K562 (cell line): ENCODE data around the gene UBE2G2. TPM values are rescaled to one million over a fixed set of nuclear protein-coding genes. Genes with fewer than 3 reads are reported as not detected.

Experiments
- ARID3A ChIP-seq: IDR thresholded peaks from 2 replicates; pipeline ENCODE4 v1.6.1; 2012; ENCODE audit warnings: low read depth, low read length, improper control_type of control experiment, borderline replicate concordance
- BRD4 ChIP-seq: fragments of 200-600 bp; sonication (generic); IDR thresholded peaks from 2 replicates; pipeline ENCODE4 v1.6.1; 2017; ENCODE audit warnings: inconsistent platforms
- CHCHD3 ChIP-seq: fragments of 250-450 bp; sonication (Bioruptor Pico); IDR thresholded peaks from 2 replicates; pipeline ENCODE4 v2.1.2; 2022; ENCODE audit warnings: mild to moderate bottlenecking
- CXXC5 ChIP-seq: fragments of 250-450 bp; sonication (Bioruptor Pico); IDR thresholded peaks from 2 replicates; pipeline ENCODE4 v1.8.0; 2022; ENCODE audit warnings: inconsistent platforms, mild to moderate bottlenecking, moderate library complexity
- IFI16 ChIP-seq: fragments of 250-450 bp; sonication (Bioruptor Pico); IDR thresholded peaks from 2 replicates; pipeline ENCODE4 v2.1.2; 2022; ENCODE audit warnings: mild to moderate bottlenecking, inconsistent platforms
- KLF13 ChIP-seq: fragments of 450-650 bp; IDR thresholded peaks from 2 replicates; pipeline ENCODE4 v1.6.1; 2016; ENCODE audit warnings: missing genetic modification characterization, low read depth, mild to moderate bottlenecking, missing compliant biosample characterization, moderate library complexity, borderline replicate concordance
- MTF1 ChIP-seq: fragments of 250-450 bp; sonication (Bioruptor Pico); IDR thresholded peaks from 2 replicates; pipeline ENCODE4 v1.9.0; 2021; ENCODE audit warnings: moderate library complexity, mild to moderate bottlenecking, inconsistent platforms, borderline replicate concordance
- NFXL1 ChIP-seq: fragments of 450-650 bp; formaldehyde crosslinking; IDR thresholded peaks from 2 replicates; pipeline ENCODE4 v1.4.0; 2021; ENCODE audit warnings: mild to moderate bottlenecking
- NUFIP1 ChIP-seq: fragments of 450-650 bp; IDR thresholded peaks from 2 replicates; pipeline ENCODE4 v1.6.1; 2018; ENCODE audit not compliant: partially characterized antibody
- POLR2B ChIP-seq: fragments of 450-650 bp; IDR thresholded peaks from 2 replicates; pipeline ENCODE4 v1.6.1; 2018; ENCODE audit warnings: low read depth; ENCODE audit not compliant: partially characterized antibody
- POLR2H ChIP-seq: IDR thresholded peaks from 2 replicates; pipeline ENCODE4 v1.6.1; 2016; ENCODE audit warnings: missing genetic modification characterization, low read depth, mild to moderate bottlenecking, control low read depth, missing compliant biosample characterization, moderate library complexity
- PTBP1 ChIP-seq: fragments of 200-400 bp; formaldehyde crosslinking; IDR thresholded peaks from 2 replicates; pipeline ENCODE4 v1.6.1; 2017; ENCODE audit warnings: low read depth, low read length
- SIX5 ChIP-seq, 2 experiments: IDR thresholded peaks; 2 replicates each; pipeline ENCODE4 v1.6.1; 2011; ENCODE audit warnings: low read length in 2 of 2, borderline replicate concordance in 1 of 2, low read depth in 1 of 2, mild to moderate bottlenecking in 1 of 2, moderate library complexity in 1 of 2; ENCODE audit not compliant: insufficient read depth in 1 of 2
- TCF15 ChIP-seq: fragments of 250-450 bp; sonication (Bioruptor Pico); IDR thresholded peaks from 2 replicates; pipeline ENCODE4 v1.8.0; 2022; ENCODE audit warnings: moderate library complexity, mild to moderate bottlenecking, inconsistent platforms
- XRCC4 ChIP-seq: IDR thresholded peaks from one replicate; pipeline ENCODE4 v1.6.1; 2011; ENCODE audit not compliant: insufficient read depth, insufficient read length; ENCODE audit errors: extremely low read depth
- ZC3H11A ChIP-seq: IDR thresholded peaks from 2 replicates; pipeline ENCODE4 v1.6.1; 2012; ENCODE audit warnings: low read depth, low read length, improper control_type of control experiment
- ZNF408 ChIP-seq: fragments of 250-450 bp; sonication (Bioruptor Pico); IDR thresholded peaks from 2 replicates; pipeline ENCODE4 v1.4.0; 2020; ENCODE audit warnings: low read depth, mild to moderate bottlenecking, moderate library complexity
- polyA plus RNA-seq, 8 experiments: library from polyadenylated mRNA; depleted of rRNA in 4 of 8; stranded (reverse) in 5 of 8; unstranded in 3 of 8; fragments of >200 nt; fragmentation: Nextera tagmentation in 2 of 8; fragmentation: Illumina TruSeq in 1 of 8; extraction: Ambion mirVana in 2 of 8; extraction: Trizol in 1 of 8; gene quantifications; 2 replicates each; pipeline versions ENCODE4 v1.2.1 to v1.2.3, GENCODE V29; 2011 to 2014; ENCODE audit warnings: inconsistent platforms in 1 of 8, missing spikeins in 1 of 8
- total RNA-seq, 7 experiments: library from RNA; depleted of rRNA in 6 of 7; stranded (reverse); fragments of >200 nt in 6 of 7; fragmentation: Illumina TruSeq in 2 of 7; extraction: Trizol in 2 of 7; gene quantifications; 2 replicates each; pipeline versions ENCODE4 v1.2.1 to v1.2.3, GENCODE V29; 2011 to 2021; ENCODE audit warnings: low replicate concordance in 1 of 7
- TF ChIP-seq, protein P1 (sequence below): fragments of 250-450 bp; sonication (Bioruptor Pico); IDR thresholded peaks from 2 replicates; pipeline ENCODE4 v1.8.0; 2022; ENCODE audit warnings: inconsistent platforms
- TF ChIP-seq, protein P2 (sequence below): fragments of 450-650 bp; IDR thresholded peaks from 2 replicates; pipeline ENCODE4 v1.6.1; 2014; ENCODE audit warnings: low read depth, mild to moderate bottlenecking, moderate library complexity, borderline replicate concordance
- TF ChIP-seq, protein P3 (sequence below): fragments of 250-450 bp; sonication (Bioruptor Pico); IDR thresholded peaks from 2 replicates; pipeline ENCODE4 v1.4.0; 2020; ENCODE audit warnings: mild to moderate bottlenecking

The UBE2G2 gene
- total and polyA plus RNA-seq, 9 of the 15 experiments (the other 6 are each of a cell fraction or from before 2014, with no cell fraction given): 47.5 to 225 (median 140) TPM

DNA sequence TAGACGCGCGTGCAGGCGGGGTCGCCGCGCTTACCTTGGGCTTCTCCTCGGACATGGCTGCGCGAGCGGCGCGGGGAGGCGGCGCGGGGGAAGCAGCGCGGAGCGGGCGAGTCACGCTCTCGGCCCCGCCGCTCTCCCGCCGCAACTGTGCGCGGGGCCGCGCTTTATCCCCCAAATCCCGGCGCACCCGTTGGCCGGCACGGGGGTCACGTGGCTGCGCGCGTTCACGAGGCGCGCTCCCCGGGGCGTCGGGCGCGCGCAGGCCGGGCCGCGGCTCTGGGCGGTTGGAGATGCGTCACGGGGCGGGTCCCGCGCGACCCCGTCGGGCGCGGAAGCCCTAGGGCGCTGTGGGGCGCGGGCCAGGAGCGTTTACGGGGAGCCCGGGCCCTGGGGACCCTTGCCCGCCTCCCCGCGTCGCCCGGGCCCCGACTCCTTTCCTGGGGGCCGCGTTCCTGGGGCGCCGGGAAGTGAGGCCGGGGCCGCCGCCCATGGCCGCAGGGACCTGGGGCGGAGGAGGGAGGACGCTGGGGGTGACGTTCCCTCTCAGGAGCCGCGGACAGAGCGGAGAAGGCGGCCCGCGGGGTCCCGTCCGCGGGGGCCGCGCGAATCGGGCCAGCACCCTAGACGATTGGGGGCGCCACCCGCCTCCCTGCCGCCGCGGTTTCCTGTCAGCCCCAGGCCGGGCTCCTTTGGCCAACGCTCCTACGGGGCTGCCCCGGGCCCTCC lies 16.5 kb upstream of the UBE2G2 start, which contains the start of gene SUMO3 (continued):
- peak; percentile 91 for TF ChIP-seq POLR2H (tag)
- TF ChIP-seq CHCHD3: no peak; the same call in 1 of the 2 replicates
- TF ChIP-seq CXXC5: peak; percentile 98
- peak; percentile 46; the same call in 1 of the 2 replicates for TF ChIP-seq BRD4
- TF ChIP-seq ARID3A: no peak
- TF ChIP-seq PTBP1: no peak
- no peak for TF ChIP-seq XRCC4
- peak; percentile 88; the same call in 1 of the 2 replicates for TF ChIP-seq KLF13 (tag)
- TF ChIP-seq NFXL1 (CRISPR knock-in tag): peak; percentile 81; the same call in 1 of the 2 replicates
- no peak for TF ChIP-seq NUFIP1
- TF ChIP-seq MTF1 (CRISPR knock-in tag): peak; percentile 75; the same call in 1 of the 2 replicates
- peak; percentile 60 for TF ChIP-seq POLR2B
- peak; percentile 93 for TF ChIP-seq TCF15
- TF ChIP-seq, protein P1, sequence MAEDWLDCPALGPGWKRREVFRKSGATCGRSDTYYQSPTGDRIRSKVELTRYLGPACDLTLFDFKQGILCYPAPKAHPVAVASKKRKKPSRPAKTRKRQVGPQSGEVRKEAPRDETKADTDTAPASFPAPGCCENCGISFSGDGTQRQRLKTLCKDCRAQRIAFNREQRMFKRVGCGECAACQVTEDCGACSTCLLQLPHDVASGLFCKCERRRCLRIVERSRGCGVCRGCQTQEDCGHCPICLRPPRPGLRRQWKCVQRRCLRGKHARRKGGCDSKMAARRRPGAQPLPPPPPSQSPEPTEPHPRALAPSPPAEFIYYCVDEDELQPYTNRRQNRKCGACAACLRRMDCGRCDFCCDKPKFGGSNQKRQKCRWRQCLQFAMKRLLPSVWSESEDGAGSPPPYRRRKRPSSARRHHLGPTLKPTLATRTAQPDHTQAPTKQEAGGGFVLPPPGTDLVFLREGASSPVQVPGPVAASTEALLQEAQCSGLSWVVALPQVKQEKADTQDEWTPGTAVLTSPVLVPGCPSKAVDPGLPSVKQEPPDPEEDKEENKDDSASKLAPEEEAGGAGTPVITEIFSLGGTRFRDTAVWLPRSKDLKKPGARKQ (CRISPR knock-in tag): no peak
- no peak for TF ChIP-seq SIX5 (IDR thresholded peaks at IDR 0.05; ENCODE audit: borderline replicate concordance in 1 of 2, insufficient read depth in 1 of 2, low read depth in 1 of 2, low read length in 2 of 2)
- TF ChIP-seq, protein P2, sequence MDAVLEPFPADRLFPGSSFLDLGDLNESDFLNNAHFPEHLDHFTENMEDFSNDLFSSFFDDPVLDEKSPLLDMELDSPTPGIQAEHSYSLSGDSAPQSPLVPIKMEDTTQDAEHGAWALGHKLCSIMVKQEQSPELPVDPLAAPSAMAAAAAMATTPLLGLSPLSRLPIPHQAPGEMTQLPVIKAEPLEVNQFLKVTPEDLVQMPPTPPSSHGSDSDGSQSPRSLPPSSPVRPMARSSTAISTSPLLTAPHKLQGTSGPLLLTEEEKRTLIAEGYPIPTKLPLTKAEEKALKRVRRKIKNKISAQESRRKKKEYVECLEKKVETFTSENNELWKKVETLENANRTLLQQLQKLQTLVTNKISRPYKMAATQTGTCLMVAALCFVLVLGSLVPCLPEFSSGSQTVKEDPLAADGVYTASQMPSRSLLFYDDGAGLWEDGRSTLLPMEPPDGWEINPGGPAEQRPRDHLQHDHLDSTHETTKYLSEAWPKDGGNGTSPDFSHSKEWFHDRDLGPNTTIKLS: peak; percentile 74
- TF ChIP-seq, protein P3, sequence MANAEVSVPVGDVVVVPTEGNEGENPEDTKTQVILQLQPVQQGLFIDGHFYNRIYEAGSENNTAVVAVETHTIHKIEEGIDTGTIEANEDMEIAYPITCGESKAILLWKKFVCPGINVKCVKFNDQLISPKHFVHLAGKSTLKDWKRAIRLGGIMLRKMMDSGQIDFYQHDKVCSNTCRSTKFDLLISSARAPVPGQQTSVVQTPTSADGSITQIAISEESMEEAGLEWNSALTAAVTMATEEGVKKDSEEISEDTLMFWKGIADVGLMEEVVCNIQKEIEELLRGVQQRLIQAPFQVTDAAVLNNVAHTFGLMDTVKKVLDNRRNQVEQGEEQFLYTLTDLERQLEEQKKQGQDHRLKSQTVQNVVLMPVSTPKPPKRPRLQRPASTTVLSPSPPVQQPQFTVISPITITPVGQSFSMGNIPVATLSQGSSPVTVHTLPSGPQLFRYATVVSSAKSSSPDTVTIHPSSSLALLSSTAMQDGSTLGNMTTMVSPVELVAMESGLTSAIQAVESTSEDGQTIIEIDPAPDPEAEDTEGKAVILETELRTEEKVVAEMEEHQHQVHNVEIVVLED (CRISPR knock-in tag): peak; percentile 73
- no peak for TF ChIP-seq ZC3H11A
- TF ChIP-seq ZNF408: no peak
- peak; percentile 88; the same call in 1 of the 2 replicates for TF ChIP-seq IFI16 (CRISPR knock-in tag)
